ENCODE measurements around the gene MYEOV. TPM values are rescaled to one million over a fixed set of nuclear protein-coding genes. Genes with fewer than 3 reads are reported as not detected.
A peak's percentile ranks its signal among the peaks of the same experiment; 100 is the strongest.

MYEOV gene
- total and polyA plus RNA-seq, 9 of the 15 experiments (the other 6 are each of a cell fraction or from before 2014, with no cell fraction given): 10.2 to 133 (median 32.2) TPM

- Histone ChIP-seq H4K20me1 (replicated peaks; ENCODE audit: control insufficient read depth, insufficient read depth, low read length) (0 out of 2 replicates have a peak, but pooled peaks cover 6% of the 10 kb centered on the region), H3K27me3 (ENCODE audit: control insufficient read depth in 2 of 2, insufficient read depth in 2 of 2, low read length in 2 of 2) (no peaks in the 10 kb centered on the region; a peak in 1 of 5 replicates), H3K4me3 (no peak overlapping the region), H3K4me1 (replicated peaks in 1 of 2; ENCODE audit: control insufficient read depth in 2 of 2, insufficient read depth in 2 of 2, low read length in 2 of 2) (peaks cover 0 to 16% of the 10 kb centered on the region in 2 experiments; a peak in 4 of 5 replicates), H3K9ac (ENCODE audit: insufficient read depth in 1 of 2, low read depth in 2 of 2, low read length in 2 of 2) (no peak overlapping the region), H3K9me1 (ENCODE audit: control insufficient read depth, insufficient read depth, low read length) (peaks cover 6% of the 10 kb centered on the region), H3K36me3 (ENCODE audit: control insufficient read depth, insufficient read depth, low read length) (no peaks in the 10 kb centered on the region; the same call in 2 of the 3 replicates), H3K4me2 (ENCODE audit: insufficient read depth, low read length) (no peak overlapping the region), H3K9me3 (replicated peaks; ENCODE audit: control insufficient read depth, insufficient read depth, low read depth, low read length) (no peaks in the 10 kb centered on the region; the same call in 1 of the 2 replicates), H2AFZ (ENCODE audit: low read depth, low read length) (no peak overlapping the region), H3K27ac (ENCODE audit: extremely low read depth, low read depth, low read length) (no peak overlapping the region; the same call in 2 of the 3 replicates), H3K79me2 (ENCODE audit: control insufficient read depth, insufficient read depth, low read length) (peaks cover 37% of the 10 kb centered on the region)
- TF ChIP-seq CEBPZ (IDR thresholded peaks at IDR 0.05; ENCODE audit: borderline replicate concordance, low read depth, low read length) (peak; percentile 78; the same call in 1 of the 2 replicates), HDAC6 (IDR thresholded peaks at IDR 0.05; ENCODE audit: low read depth, low read length) (no peak), KHSRP (IDR thresholded peaks at IDR 0.05) (no peak), LARP7 (IDR thresholded peaks at IDR 0.05) (no peak), MAFK (IDR thresholded peaks at IDR 0.05; ENCODE audit: low read length) (peak; percentile 56), MBD2 (IDR thresholded peaks at IDR 0.05; ENCODE audit: borderline replicate concordance, low read depth) (0 out of 2 replicates have a peak, but pooled peaks have one; percentile 38), ZNF133 (CRISPR knock-in tag; IDR thresholded peaks at IDR 0.05) (no peak), PKNOX1 (IDR thresholded peaks at IDR 0.05) (0 out of 2 replicates have a peak, but pooled peaks have one; percentile 13)
- DNase-seq (ENCODE audit: extremely low read depth in 1 of 4, low spot score in 3 of 4) (no peak), FAIRE-seq (no peak), ATAC-seq (0 out of 3 replicates have a peak, but pooled peaks have one; percentile 29)
- no TSS peak for BruUV-seq (replicated peaks)
- in situ Hi-C loops (cut with MboI) (no loop called here), intact Hi-C loops (cut with micrococcal nuclease) (no loop called here)
- 60% methylated on average over 15 of the region's 15 CpGs for WGBS (ENCODE audit: insufficient coverage, low coverage, missing lambda C conversion rate)
- ChIA-PET POLR2A (interaction anchor here (0.6 to 1.3 kb wide), 6 partner anchors 10 to 335 kb away, joined by 3 to 6 read pairs (median 4); no protein-coding TSS in a partner anchor), CTCF (ENCODE audit: low intra/inter-chr PET ratio) (no interaction called here)
Measured at GRCh38 chr11:69335007-69335780, 41.2 kb downstream of the MYEOV start.

Data from K562 (cell line).